Left hindlimb (tissue), 1 donor: ENCODE data around the gene KCNK6.
"Not testable (repeated sequence)": the region's sequence is repeated elsewhere in the genome, so short reads cannot be mapped to it uniquely, and the experiment has no call there.

ENCODE experiments used
- DNase-seq: peaks from one replicate; pipeline ENCODE4 v3.0.0-alpha.2; 2018

Gene KCNK6

GRCh38 chr19:38362946-38363688, 43.5 kb downstream of the KCNK6 start:
- not testable (repeated sequence) for DNase-seq

- no peak for DNase-seq
Observed at GRCh38 chr19:38367041-38367440, 47.4 kb downstream of the KCNK6 start.

GRCh38 chr19:38369584-38369983, 49.9 kb downstream of the KCNK6 start:
- no peak for DNase-seq

GRCh38 chr19:38370299-38370698, 50.7 kb downstream of the KCNK6 start:
- DNase-seq: no peak

DNA sequence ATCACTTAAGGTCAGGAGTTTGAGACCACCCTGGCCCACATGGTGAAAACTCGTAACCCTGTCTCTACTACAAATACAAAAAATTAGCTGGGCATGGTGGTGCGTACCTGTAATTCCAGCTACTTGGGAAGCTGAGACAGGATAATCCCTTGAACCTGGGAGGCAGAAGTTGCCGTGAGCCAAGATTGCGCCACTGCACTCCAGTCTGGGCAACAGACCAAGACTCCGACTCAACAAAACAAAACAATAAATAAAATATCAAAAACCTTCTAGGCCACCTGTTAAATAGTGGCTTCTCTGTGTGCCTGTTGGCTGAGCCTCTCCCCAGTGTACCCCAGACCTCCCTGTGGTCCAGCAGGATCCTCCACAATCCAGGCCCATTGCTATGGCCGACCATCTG, 51.4 kb downstream of the KCNK6 start:
- no peak for DNase-seq

- no peak for DNase-seq
Observed at GRCh38 chr19:38373907-38374331, 54.3 kb downstream of the KCNK6 start.

GRCh38 chr19:38374332-38375097, 54.9 kb downstream of the KCNK6 start, which contains the start of gene PSMD8:
Gene PSMD8, plus strand, starts transcription at chr19:38374571. Its CDS starts 31 bp downstream, at chr19:38374602.
- DNase-seq: peak; percentile 99

- DNase-seq: no peak
Observed at GRCh38 chr19:38375098-38375493, 55.5 kb downstream of the KCNK6 start.

DNA sequence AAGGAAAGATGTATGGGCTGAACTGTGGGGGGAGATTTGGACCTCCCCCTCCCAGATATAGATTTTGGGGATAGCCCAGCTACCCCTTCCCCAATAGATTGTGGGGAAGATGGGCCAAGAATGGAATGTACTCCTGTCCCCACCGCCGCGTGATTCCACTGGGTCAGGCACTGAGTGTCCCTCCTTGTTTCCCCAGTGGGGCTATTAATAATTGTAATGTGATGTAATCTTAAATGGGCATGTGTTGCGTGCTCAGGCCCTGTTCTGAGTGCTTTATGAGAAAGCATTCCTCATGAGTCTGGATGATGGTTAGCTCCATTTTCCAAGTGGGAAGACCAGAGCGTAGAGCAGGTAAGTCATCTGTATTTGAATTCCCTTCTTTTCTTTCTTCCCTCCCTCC, 56.1 kb downstream of the KCNK6 start:
- DNase-seq: no peak

GRCh38 chr19:38376576-38376975, 56.9 kb downstream of the KCNK6 start:
- no peak for DNase-seq

DNA sequence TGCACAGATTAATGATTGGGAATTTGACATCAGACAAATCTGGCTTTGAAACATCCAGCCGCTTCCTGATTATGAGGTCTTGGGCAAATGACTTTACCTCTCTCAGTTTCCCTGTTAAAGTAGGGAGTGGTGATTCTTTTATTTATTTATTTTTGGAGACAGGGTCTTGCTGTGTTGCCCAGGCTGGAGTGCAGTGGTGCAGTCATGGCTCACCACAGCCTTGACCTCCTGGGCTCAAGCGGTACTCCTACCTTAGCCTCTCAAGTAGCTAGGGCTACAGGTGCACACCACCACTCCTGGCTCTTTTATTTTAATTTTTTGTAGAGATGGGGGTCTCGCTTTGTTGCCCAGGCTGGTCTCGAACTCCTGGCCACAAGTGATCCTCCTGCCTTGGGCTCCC, 57.4 kb downstream of the KCNK6 start:
- no peak for DNase-seq

GRCh38 chr19:38378866-38379265, 59.2 kb downstream of the KCNK6 start:
- no peak for DNase-seq

- no peak for DNase-seq
Observed at GRCh38 chr19:38381138-38381537, 61.5 kb downstream of the KCNK6 start.
